HG03103 (cell line): ENCODE measurements around the gene ADCY3.
"Not testable (repeated sequence)": the region's sequence is repeated elsewhere in the genome, so short reads cannot be mapped to it uniquely, and the experiment has no call there.

ENCODE experiments used
- ATAC-seq: cut with Tn5 transposase; IDR thresholded peaks from one replicate; pipeline ENCODE4 v1.9.1; 2021; ENCODE audit warnings: low read depth; ENCODE audit not compliant: unreplicated experiment

ADCY3 gene

GRCh38 chr2:24853996-24854395 is 66.0 kb downstream of the ADCY3 start:
- ATAC-seq = no peak

GRCh38 chr2:24853046-24853445 is 67.0 kb downstream of the ADCY3 start:
- ATAC-seq = no peak

- ATAC-seq = no peak
These were observed 67.5 kb downstream of the ADCY3 start for GRCh38 chr2:24852431-24853020.

GRCh38 chr2:24852026-24852425 is 68.0 kb downstream of the ADCY3 start:
- no peak for ATAC-seq

- no peak for ATAC-seq
These were observed 69.1 kb downstream of the ADCY3 start for GRCh38 chr2:24850944-24851343.

GRCh38 chr2:24845691-24846090 is 74.3 kb downstream of the ADCY3 start:
- ATAC-seq = no peak

- no peak for ATAC-seq
These were observed 75.9 kb downstream of the ADCY3 start for GRCh38 chr2:24844023-24844685.

GRCh38 chr2:24843330-24843860 is 76.6 kb downstream of the ADCY3 start:
- ATAC-seq = no peak

- no peak for ATAC-seq
These were observed 77.7 kb downstream of the ADCY3 start for GRCh38 chr2:24842081-24843050.

GRCh38 chr2:24840962-24841945 is 78.8 kb downstream of the ADCY3 start:
- ATAC-seq = no peak

GRCh38 chr2:24840164-24840869 is 79.7 kb downstream of the ADCY3 start:
- no peak for ATAC-seq

GRCh38 chr2:24839729-24840128 is 80.3 kb downstream of the ADCY3 start:
- ATAC-seq = no peak

GRCh38 chr2:24838541-24838940 is 81.5 kb downstream of the ADCY3 start:
- no peak for ATAC-seq

GRCh38 chr2:24837996-24838513 is 82.0 kb downstream of the ADCY3 start:
- no peak for ATAC-seq

- no peak for ATAC-seq
These were observed 83.3 kb downstream of the ADCY3 start for GRCh38 chr2:24836706-24837105.

- no peak for ATAC-seq
These were observed 83.8 kb downstream of the ADCY3 start for GRCh38 chr2:24836206-24836605.

GRCh38 chr2:24835411-24835810 is 84.6 kb downstream of the ADCY3 start:
- ATAC-seq = not testable (repeated sequence)

GRCh38 chr2:24834733-24835395 is 85.2 kb downstream of the ADCY3 start:
- no peak for ATAC-seq
